MM.1S (cell line): Measurements from ENCODE around the gene DUSP8.
"Not testable (repeated sequence)": the region's sequence is repeated elsewhere in the genome, so short reads cannot be mapped to it uniquely, and the experiment has no call there.

Experiments used
- DNase-seq: peaks from one replicate; pipeline ENCODE4 v3.0.0-alpha.2; 2015
- H2AFZ ChIP-seq: fragments of 300-600 bp; sonication (generic); 2 replicates; pipeline ENCODE4 v1.6.0; 2016; ENCODE audit warnings: antibody characterized with exemption, low read length
- H3F3A ChIP-seq: fragments of 300-600 bp; sonication (generic); 2 replicates; pipeline ENCODE4 v1.6.1; 2016; ENCODE audit warnings: mild to moderate bottlenecking, antibody characterized with exemption, low read length, moderate library complexity, mixed read lengths; ENCODE audit not compliant: insufficient read depth
- H3K27ac ChIP-seq: fragments of 300-600 bp; sonication (generic); 2 replicates; pipeline ENCODE4 v1.5.1; 2016; ENCODE audit warnings: mild to moderate bottlenecking, low read length
- H3K27me3 ChIP-seq: fragments of 300-600 bp; sonication (generic); replicated peaks from 2 replicates; pipeline ENCODE4 v1.6.0; 2016; ENCODE audit warnings: low read length; ENCODE audit not compliant: insufficient read depth
- H3K36me3 ChIP-seq: fragments of 300-600 bp; sonication (generic); replicated peaks from 2 replicates; pipeline ENCODE4 v1.6.1; 2016; ENCODE audit warnings: mild to moderate bottlenecking, low read length, mixed read lengths; ENCODE audit not compliant: insufficient read depth
- H3K4me1 ChIP-seq: fragments of 300-600 bp; sonication (generic); 2 replicates; pipeline ENCODE4 v1.6.1; 2016; ENCODE audit warnings: low read length, mixed read lengths
- H3K4me2 ChIP-seq: fragments of 300-600 bp; sonication (generic); 2 replicates; pipeline ENCODE4 v1.6.0; 2016; ENCODE audit warnings: low read depth, low read length
- H3K4me3 ChIP-seq: fragments of 300-600 bp; sonication (generic); 2 replicates; pipeline ENCODE4 v1.5.1; 2016; ENCODE audit warnings: low read length, mixed read lengths
- H3K79me2 ChIP-seq: fragments of 300-600 bp; sonication (generic); 2 replicates; pipeline ENCODE4 v1.6.1; 2016; ENCODE audit warnings: mixed run types, low read length, mixed read lengths
- H3K9ac ChIP-seq: fragments of 300-600 bp; sonication (generic); 2 replicates; pipeline ENCODE4 v1.6.1; 2016; ENCODE audit warnings: low read length, mixed read lengths
- H3K9me2 ChIP-seq: fragments of 300-600 bp; sonication (generic); replicated peaks from 2 replicates; pipeline ENCODE4 v1.6.1; 2016; ENCODE audit warnings: mild to moderate bottlenecking, low read length, mixed read lengths; ENCODE audit not compliant: insufficient read depth
- H3K9me3 ChIP-seq: fragments of 300-600 bp; sonication (generic); replicated peaks from 2 replicates; pipeline ENCODE4 v1.6.1; 2016; ENCODE audit warnings: mild to moderate bottlenecking, low read length, mixed read lengths; ENCODE audit not compliant: insufficient read depth
- H4K20me1 ChIP-seq: fragments of 300-600 bp; sonication (generic); 2 replicates; pipeline ENCODE4 v1.6.1; 2016; ENCODE audit warnings: mild to moderate bottlenecking, low read length, moderate library complexity, mixed read lengths; ENCODE audit not compliant: insufficient read depth
- CTCF ChIP-seq: fragments of 300-600 bp; sonication (generic); IDR thresholded peaks from 2 replicates; pipeline ENCODE4 v1.5.1; 2016; ENCODE audit warnings: antibody characterized with exemption, low read length, mixed read lengths
- EZH2 ChIP-seq: fragments of 300-600 bp; sonication (generic); optimal IDR thresholded peaks from 2 replicates; pipeline ENCODE3; 2017; ENCODE audit warnings: low read depth, mild to moderate bottlenecking, antibody characterized with exemption, low read length, mixed read lengths
- EZH2phosphoT487 ChIP-seq: fragments of 300-600 bp; sonication (generic); IDR thresholded peaks from 2 replicates; pipeline ENCODE4 v1.6.1; 2018; ENCODE audit warnings: antibody characterized with exemption, low read length

The DUSP8 gene

GRCh38 chr11:1598816-1599215 is 26.7 kb upstream of the DUSP8 start:
- Histone ChIP-seq H2AFZ (no peak overlapping the region), H3K9me3 (no peaks in the 10 kb centered on the region), H3K27ac (no peak overlapping the region), H3K27me3 (peaks cover 98% of the 10 kb centered on the region), H3F3A (no peaks in the 10 kb centered on the region), H3K4me1 (no peaks in the 10 kb centered on the region), H3K36me3 (no peaks in the 10 kb centered on the region), H3K4me3 (no peak overlapping the region), H3K4me2 (no peak overlapping the region), H3K79me2 (no peaks in the 10 kb centered on the region), H3K9ac (no peak overlapping the region), H4K20me1 (peaks cover 6% of the 10 kb centered on the region; the same call in 1 of the 2 replicates), H3K9me2 (no peaks in the 10 kb centered on the region)
- TF ChIP-seq EZH2, result no peak
- no peak for TF ChIP-seq CTCF
- no peak for TF ChIP-seq EZH2phosphoT487
- DNase-seq, result no peak

- not testable (repeated sequence) for H3K9me3 ChIP-seq, H4K20me1 ChIP-seq, H3K9me2 ChIP-seq, H3F3A ChIP-seq, DNase-seq, H3K9ac ChIP-seq, H3K4me3 ChIP-seq, H3K4me2 ChIP-seq, H3K27ac ChIP-seq, H3K36me3 ChIP-seq, H3K79me2 ChIP-seq, H2AFZ ChIP-seq, H3K4me1 ChIP-seq
- H3K27me3 ChIP-seq, result peaks cover 98% of the 10 kb centered on the region
Measured at GRCh38 chr11:1598406-1598805, 26.3 kb upstream of the DUSP8 start.

GRCh38 chr11:1597994-1598380 is 25.9 kb upstream of the DUSP8 start, which contains the start of gene KRTAP5-2:
Gene KRTAP5-2 (minus strand): TSS chr11:1598294. CDS start chr11:1598250, 44 bp downstream.
- TF ChIP-seq EZH2phosphoT487 (no peak), CTCF (no peak), EZH2 (no peak)
- DNase-seq, result no peak
- H3K4me2 ChIP-seq, result no peak within 1 kb of the TSS

GRCh38 chr11:1597331-1597993 is 25.4 kb upstream of the DUSP8 start:
- Histone ChIP-seq H3K4me3 (no peak overlapping the region), H3K9me2 (no peaks in the 10 kb centered on the region), H3K36me3 (no peaks in the 10 kb centered on the region), H3K4me2 (no peak overlapping the region), H3K27ac (no peak overlapping the region), H2AFZ (no peak overlapping the region), H4K20me1 (no peaks in the 10 kb centered on the region; the same call in 1 of the 2 replicates), H3K9ac (no peak overlapping the region), H3F3A (no peaks in the 10 kb centered on the region), H3K79me2 (no peaks in the 10 kb centered on the region), H3K4me1 (no peaks in the 10 kb centered on the region), H3K27me3 (peaks cover 98% of the 10 kb centered on the region), H3K9me3 (no peaks in the 10 kb centered on the region)
- no peak for DNase-seq
- TF ChIP-seq EZH2phosphoT487, result no peak
- TF ChIP-seq EZH2, result no peak
- no peak for TF ChIP-seq CTCF

More at GRCh38 chr11:1597994-1598380, 25.9 kb upstream of the DUSP8 start, which contains the start of gene KRTAP5-2:
- H3K9ac ChIP-seq, result no peak within 1 kb of the TSS
- H3K4me1 ChIP-seq, result no peaks in the 10 kb centered on the region
- no peaks in the 10 kb centered on the region for H3K36me3 ChIP-seq
- H3K9me2 ChIP-seq, result no peaks in the 10 kb centered on the region
- H3K79me2 ChIP-seq, result no peaks in the 10 kb centered on the region
- H2AFZ ChIP-seq, result no peak within 1 kb of the TSS
- H3K27me3 ChIP-seq, result peaks cover 98% of the 10 kb centered on the region
- no peak within 1 kb of the TSS for H3K27ac ChIP-seq
- peaks cover 2% of the 10 kb centered on the region; the same call in 1 of the 2 replicates for H4K20me1 ChIP-seq
- H3K9me3 ChIP-seq, result no peaks in the 10 kb centered on the region
- H3F3A ChIP-seq, result no peaks in the 10 kb centered on the region
- H3K4me3 ChIP-seq, result no peak within 1 kb of the TSS

- H3K4me3 ChIP-seq, H3K9me2 ChIP-seq, H3K4me1 ChIP-seq, H3K4me2 ChIP-seq, H3K36me3 ChIP-seq, H3K79me2 ChIP-seq, DNase-seq, H2AFZ ChIP-seq, H3K9me3 ChIP-seq, H4K20me1 ChIP-seq, H3K27ac ChIP-seq, H3F3A ChIP-seq, H3K9ac ChIP-seq: not testable (repeated sequence)
- H3K27me3 ChIP-seq, result peaks cover 98% of the 10 kb centered on the region
Measured at GRCh38 chr11:1596576-1597121, 24.6 kb upstream of the DUSP8 start.
